ENCODE measurements around the gene CDKL1. TPM values are rescaled to one million over a fixed set of nuclear protein-coding genes. Genes with fewer than 3 reads are reported as not detected.

CDKL1 gene
- total and polyA plus RNA-seq, 2 of the 13 experiments (the other 11 are each of a cell fraction or from before 2014, with no cell fraction given): 4.4 to 5.1 TPM

DNA sequence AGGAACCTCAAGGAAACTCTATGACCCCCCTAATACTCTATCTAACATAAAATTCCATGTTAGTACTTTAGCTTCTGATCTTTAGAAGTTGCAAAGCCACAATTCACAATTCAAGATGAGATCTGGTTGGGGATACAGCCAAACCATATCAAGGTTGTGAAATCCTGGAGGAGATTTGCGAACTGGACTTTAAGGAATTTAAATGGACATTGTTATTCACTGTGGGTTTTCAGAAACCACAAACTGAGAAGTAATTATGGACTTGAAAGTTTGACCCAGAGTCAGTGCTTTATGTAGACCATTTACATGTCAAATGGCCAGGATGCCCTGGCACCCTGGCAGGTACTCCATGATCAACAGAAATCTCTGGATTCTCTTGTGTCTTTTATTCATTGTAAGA is 14.2 kb upstream of the CDKL1 start (continued):
- TF ChIP-seq, protein P1, sequence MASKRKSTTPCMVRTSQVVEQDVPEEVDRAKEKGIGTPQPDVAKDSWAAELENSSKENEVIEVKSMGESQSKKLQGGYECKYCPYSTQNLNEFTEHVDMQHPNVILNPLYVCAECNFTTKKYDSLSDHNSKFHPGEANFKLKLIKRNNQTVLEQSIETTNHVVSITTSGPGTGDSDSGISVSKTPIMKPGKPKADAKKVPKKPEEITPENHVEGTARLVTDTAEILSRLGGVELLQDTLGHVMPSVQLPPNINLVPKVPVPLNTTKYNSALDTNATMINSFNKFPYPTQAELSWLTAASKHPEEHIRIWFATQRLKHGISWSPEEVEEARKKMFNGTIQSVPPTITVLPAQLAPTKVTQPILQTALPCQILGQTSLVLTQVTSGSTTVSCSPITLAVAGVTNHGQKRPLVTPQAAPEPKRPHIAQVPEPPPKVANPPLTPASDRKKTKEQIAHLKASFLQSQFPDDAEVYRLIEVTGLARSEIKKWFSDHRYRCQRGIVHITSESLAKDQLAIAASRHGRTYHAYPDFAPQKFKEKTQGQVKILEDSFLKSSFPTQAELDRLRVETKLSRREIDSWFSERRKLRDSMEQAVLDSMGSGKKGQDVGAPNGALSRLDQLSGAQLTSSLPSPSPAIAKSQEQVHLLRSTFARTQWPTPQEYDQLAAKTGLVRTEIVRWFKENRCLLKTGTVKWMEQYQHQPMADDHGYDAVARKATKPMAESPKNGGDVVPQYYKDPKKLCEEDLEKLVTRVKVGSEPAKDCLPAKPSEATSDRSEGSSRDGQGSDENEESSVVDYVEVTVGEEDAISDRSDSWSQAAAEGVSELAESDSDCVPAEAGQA (IDR thresholded peaks at IDR 0.05; ENCODE audit: low read depth): no peak
- TF ChIP-seq, protein P1 (CRISPR knock-in tag; IDR thresholded peaks at IDR 0.05; ENCODE audit: borderline replicate concordance): no peak
- no peak for TF ChIP-seq JUN (CRISPR knock-in tag; IDR thresholded peaks at IDR 0.05)

DNA sequence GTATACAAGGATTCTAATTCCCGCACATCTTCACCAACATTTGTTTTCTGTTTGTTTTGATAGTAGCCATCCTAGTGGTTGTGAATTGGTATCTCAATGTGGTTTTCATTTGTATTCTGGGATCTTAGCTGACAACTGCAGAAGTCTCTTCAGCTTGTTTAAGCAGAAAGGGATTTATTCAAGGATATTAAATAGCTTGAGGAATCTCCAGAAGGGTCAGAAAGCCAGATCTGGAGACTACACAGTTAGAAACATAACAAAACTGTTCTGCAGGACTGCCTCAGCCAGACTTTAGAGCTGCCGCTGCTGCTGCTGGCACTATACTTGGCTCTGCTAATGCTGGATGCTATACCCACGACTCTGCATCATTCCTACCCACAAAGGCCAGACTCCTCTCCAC is 13.4 kb upstream of the CDKL1 start:
- BruUV-seq (replicated peaks): no TSS peak
- Histone ChIP-seq H3K4me1 (ENCODE audit: insufficient read depth, low read length) (no peaks in the 10 kb centered on the region), H2AFZ (ENCODE audit: low read length) (no peak overlapping the region), H4K20me1 (ENCODE audit: insufficient read depth, low read length) (no peaks in the 10 kb centered on the region), H3K9me3 (ENCODE audit: low read length) (no peaks in the 10 kb centered on the region), H3K4me2 (ENCODE audit: low read depth, low read length) (no peak overlapping the region), H3K79me2 (ENCODE audit: insufficient read depth, low read length) (no peaks in the 10 kb centered on the region), H3K9ac (ENCODE audit: insufficient read depth, low read depth, low read length) (no peak overlapping the region), H3K27me3 (ENCODE audit: control insufficient read depth in 1 of 2, insufficient read depth in 2 of 2, low read length in 2 of 2) (no peaks in the 10 kb centered on the region), H3K27ac (ENCODE audit: extremely low read length, insufficient read depth, low read length) (no peak overlapping the region), H3K4me3 (replicated peaks in 1 of 3; ENCODE audit: insufficient read depth in 1 of 3, low read depth in 2 of 3, low read length in 3 of 3) (no peak overlapping the region), H3K36me3 (replicated peaks in 1 of 2; ENCODE audit: control insufficient read depth in 1 of 2, insufficient read depth in 2 of 2, low read length in 2 of 2) (no peaks in the 10 kb centered on the region)
- 84% methylated on average over 3 of the region's 3 CpGs for WGBS (ENCODE audit: low lambda C conversion rate)
- TF ChIP-seq ZNF44 (CRISPR knock-in tag; IDR thresholded peaks at IDR 0.05) (no peak), IKZF1 (IDR thresholded peaks at IDR 0.05) (no peak), ZNF841 (CRISPR knock-in tag; IDR thresholded peaks at IDR 0.05; ENCODE audit: borderline replicate concordance) (no peak), POGZ (CRISPR knock-in tag; IDR thresholded peaks at IDR 0.05) (no peak), ZNF878 (CRISPR knock-in tag; IDR thresholded peaks at IDR 0.05) (no peak), GLI4 (CRISPR knock-in tag; IDR thresholded peaks at IDR 0.05; ENCODE audit: borderline replicate concordance) (no peak), MAF1 (CRISPR knock-in tag; IDR thresholded peaks at IDR 0.05; ENCODE audit: borderline replicate concordance) (no peak)
- TF ChIP-seq, protein P2, sequence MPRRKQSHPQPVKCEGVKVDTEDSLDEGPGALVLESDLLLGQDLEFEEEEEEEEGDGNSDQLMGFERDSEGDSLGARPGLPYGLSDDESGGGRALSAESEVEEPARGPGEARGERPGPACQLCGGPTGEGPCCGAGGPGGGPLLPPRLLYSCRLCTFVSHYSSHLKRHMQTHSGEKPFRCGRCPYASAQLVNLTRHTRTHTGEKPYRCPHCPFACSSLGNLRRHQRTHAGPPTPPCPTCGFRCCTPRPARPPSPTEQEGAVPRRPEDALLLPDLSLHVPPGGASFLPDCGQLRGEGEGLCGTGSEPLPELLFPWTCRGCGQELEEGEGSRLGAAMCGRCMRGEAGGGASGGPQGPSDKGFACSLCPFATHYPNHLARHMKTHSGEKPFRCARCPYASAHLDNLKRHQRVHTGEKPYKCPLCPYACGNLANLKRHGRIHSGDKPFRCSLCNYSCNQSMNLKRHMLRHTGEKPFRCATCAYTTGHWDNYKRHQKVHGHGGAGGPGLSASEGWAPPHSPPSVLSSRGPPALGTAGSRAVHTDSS (CRISPR knock-in tag; conservative IDR thresholded peaks at IDR 0.05): no peak
- TF ChIP-seq, protein P3, sequence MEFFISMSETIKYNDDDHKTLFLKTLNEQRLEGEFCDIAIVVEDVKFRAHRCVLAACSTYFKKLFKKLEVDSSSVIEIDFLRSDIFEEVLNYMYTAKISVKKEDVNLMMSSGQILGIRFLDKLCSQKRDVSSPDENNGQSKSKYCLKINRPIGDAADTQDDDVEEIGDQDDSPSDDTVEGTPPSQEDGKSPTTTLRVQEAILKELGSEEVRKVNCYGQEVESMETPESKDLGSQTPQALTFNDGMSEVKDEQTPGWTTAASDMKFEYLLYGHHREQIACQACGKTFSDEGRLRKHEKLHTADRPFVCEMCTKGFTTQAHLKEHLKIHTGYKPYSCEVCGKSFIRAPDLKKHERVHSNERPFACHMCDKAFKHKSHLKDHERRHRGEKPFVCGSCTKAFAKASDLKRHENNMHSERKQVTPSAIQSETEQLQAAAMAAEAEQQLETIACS (CRISPR knock-in tag; IDR thresholded peaks at IDR 0.05): no peak
- POLR2A ChIA-PET: no interaction called here
- ATAC-seq (no peak), FAIRE-seq (no peak), DNase-seq (ENCODE audit: low spot score) (no peak)
- intact Hi-C loops (cut with micrococcal nuclease; ENCODE audit: unreplicated experiment) (no loop called here), in situ Hi-C loops (cut with HindIII; ENCODE audit: extremely low pct_ligation_motif_present, low pct_unique_long_range_greater_than_20kb) (no loop called here)
- CTCF ChIA-PET (ENCODE audit: low intra/inter-chr PET ratio, low total read pairs): no interaction called here
